ENCODE data around the gene ABHD12B.

The ABHD12B gene

DNA sequence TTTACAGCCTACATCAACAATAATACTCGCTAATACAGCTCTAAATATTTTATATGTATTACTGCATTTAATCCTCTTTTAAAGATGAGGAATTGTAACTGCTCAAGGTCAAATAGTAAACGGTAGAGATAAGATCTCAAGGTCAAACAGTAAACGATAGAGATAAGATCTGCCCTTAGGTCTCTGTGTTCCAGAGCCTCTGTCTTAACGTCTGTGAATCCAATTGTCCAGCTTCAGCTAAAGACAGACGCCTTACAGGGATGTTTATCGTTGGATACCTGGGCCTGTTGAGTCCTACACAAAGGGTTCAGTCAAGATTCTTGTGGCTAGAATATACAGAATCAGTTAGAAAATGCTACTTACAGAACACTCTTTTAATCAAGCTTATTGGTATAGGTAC is 52.4 kb downstream of the ABHD12B start:
- H3K27ac ChIP-seq = no peak overlapping the region
- TF ChIP-seq, protein P1, sequence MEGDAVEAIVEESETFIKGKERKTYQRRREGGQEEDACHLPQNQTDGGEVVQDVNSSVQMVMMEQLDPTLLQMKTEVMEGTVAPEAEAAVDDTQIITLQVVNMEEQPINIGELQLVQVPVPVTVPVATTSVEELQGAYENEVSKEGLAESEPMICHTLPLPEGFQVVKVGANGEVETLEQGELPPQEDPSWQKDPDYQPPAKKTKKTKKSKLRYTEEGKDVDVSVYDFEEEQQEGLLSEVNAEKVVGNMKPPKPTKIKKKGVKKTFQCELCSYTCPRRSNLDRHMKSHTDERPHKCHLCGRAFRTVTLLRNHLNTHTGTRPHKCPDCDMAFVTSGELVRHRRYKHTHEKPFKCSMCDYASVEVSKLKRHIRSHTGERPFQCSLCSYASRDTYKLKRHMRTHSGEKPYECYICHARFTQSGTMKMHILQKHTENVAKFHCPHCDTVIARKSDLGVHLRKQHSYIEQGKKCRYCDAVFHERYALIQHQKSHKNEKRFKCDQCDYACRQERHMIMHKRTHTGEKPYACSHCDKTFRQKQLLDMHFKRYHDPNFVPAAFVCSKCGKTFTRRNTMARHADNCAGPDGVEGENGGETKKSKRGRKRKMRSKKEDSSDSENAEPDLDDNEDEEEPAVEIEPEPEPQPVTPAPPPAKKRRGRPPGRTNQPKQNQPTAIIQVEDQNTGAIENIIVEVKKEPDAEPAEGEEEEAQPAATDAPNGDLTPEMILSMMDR (IDR thresholded peaks at IDR 0.05) = no peak

DNA sequence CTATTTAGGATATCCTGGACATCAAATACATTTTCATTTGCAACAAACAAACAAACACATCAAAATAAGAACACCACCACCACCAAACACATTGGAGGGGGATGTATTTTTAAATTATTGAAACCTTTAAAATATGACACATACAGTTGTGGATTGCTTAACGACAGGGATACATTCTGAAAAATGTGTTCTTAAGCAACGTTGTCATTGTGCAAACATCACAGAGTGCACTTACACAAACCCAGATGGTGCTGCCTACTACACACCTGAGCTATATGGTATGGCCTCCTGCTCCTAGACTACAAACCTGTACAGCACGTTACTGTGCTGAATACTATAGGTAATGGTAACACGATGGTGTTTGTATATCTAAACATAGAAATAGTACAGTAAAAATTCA is 53.0 kb downstream of the ABHD12B start:
- no peaks in the 10 kb centered on the region for H3K79me2 ChIP-seq
- no peak overlapping the region for H3K27ac ChIP-seq
- H3K4me1 ChIP-seq = peaks cover 3% of the 10 kb centered on the region
- no peaks in the 10 kb centered on the region for H3K27me3 ChIP-seq (ENCODE audit: control insufficient read depth, insufficient read depth, low read length)
- no peak overlapping the region for H3K4me2 ChIP-seq (ENCODE audit: low read length)
- H3K4me3 ChIP-seq (ENCODE audit: low read depth, low read length) = no peak overlapping the region
- no peaks in the 10 kb centered on the region for H3K9me3 ChIP-seq (ENCODE audit: control insufficient read depth, low read length)
- no peak overlapping the region for H3K9ac ChIP-seq
- TF ChIP-seq, protein P1 (IDR thresholded peaks at IDR 0.05) = no peak
- H3K36me3 ChIP-seq (ENCODE audit: control insufficient read depth, insufficient read depth, low read length) = no peaks in the 10 kb centered on the region
- no peak overlapping the region for H2AFZ ChIP-seq

More for the DNA sequence above, 52.4 kb downstream of the ABHD12B start:
- H3K27me3 ChIP-seq (ENCODE audit: control insufficient read depth, insufficient read depth, low read length) = no peaks in the 10 kb centered on the region
- H2AFZ ChIP-seq = no peak overlapping the region
- H3K79me2 ChIP-seq = no peaks in the 10 kb centered on the region
- no peaks in the 10 kb centered on the region for H3K36me3 ChIP-seq (ENCODE audit: control insufficient read depth, insufficient read depth, low read length)
- no peak overlapping the region for H3K4me2 ChIP-seq (ENCODE audit: low read length)
- no peak overlapping the region for H3K9ac ChIP-seq
- peaks cover 3% of the 10 kb centered on the region for H3K4me1 ChIP-seq
- H3K4me3 ChIP-seq (ENCODE audit: low read depth, low read length) = no peak overlapping the region
- H3K9me3 ChIP-seq (ENCODE audit: control insufficient read depth, low read length) = no peaks in the 10 kb centered on the region

DNA sequence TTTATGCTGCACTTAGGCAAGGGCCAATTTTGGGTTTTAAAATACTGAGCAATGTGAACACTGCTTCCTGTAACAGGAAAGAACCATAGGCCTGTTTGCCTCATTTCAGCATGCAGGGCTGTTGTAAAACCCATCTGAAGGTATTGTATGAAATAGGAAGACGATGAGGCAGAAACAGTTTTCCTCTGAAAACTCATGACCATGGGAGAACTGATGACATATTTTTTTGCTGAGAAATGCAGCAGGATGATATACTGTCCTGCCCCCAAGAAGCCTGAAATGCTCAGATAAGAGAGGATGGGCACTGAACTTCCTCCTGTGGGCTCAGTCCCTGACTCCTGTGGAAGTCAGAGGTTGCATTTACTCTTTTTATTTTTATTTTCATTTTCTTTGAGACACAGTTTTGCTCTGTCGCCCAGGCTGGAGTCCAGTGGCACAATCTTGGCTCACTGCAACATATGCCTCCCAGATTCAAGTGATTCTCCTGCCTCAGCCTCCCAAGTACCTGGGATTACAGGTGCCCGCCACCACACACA is 55.1 kb downstream of the ABHD12B start:
- H3K27ac ChIP-seq = no peak overlapping the region
- no peak overlapping the region for H3K4me2 ChIP-seq (ENCODE audit: low read length)
- no peaks in the 10 kb centered on the region for H3K27me3 ChIP-seq (ENCODE audit: control insufficient read depth, insufficient read depth, low read length)
- TF ChIP-seq, protein P1 (IDR thresholded peaks at IDR 0.05) = no peak
- no peaks in the 10 kb centered on the region for H3K36me3 ChIP-seq (ENCODE audit: control insufficient read depth, insufficient read depth, low read length)
- H2AFZ ChIP-seq = no peak overlapping the region
- H3K9me3 ChIP-seq (ENCODE audit: control insufficient read depth, low read length) = no peaks in the 10 kb centered on the region
- H3K79me2 ChIP-seq = no peaks in the 10 kb centered on the region
- H3K4me1 ChIP-seq = peaks cover 3% of the 10 kb centered on the region
- no peak overlapping the region for H3K9ac ChIP-seq
- no peak overlapping the region for H3K4me3 ChIP-seq (ENCODE audit: low read depth, low read length)

DNA sequence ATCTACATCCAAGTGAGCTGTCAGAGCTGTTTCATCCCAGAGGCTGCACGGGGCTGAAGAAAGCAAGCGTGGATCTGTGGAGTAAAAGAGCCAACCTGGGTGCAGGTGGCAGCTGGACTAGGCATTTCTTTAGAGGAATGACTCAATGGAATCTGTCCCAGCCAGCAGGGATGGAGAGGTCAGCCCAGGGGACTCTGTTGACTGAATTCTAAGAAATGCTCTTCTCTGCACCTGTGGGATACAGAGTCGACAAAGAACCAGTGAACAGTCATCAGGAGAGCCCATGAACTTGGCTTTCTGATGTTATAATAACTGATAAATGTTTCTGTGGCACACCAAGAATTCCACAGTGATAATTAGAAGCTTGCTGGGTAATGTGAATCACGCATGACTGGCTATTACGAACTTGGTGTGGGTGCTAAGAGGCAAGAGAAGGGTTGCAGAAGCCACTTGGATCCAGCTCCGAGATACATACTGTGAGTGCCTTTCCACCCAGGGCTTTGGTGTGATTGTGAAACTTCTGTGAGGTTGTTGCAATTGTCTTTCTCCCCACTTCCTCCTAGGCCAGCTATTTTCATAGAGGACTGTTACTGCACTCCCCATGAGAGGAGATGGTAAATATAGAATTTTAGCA is 56.3 kb downstream of the ABHD12B start:
- H3K9me3 ChIP-seq (ENCODE audit: control insufficient read depth, low read length) = no peaks in the 10 kb centered on the region
- H2AFZ ChIP-seq = no peak overlapping the region
- no peak overlapping the region for H3K27ac ChIP-seq
- H3K79me2 ChIP-seq = no peaks in the 10 kb centered on the region
- H3K4me3 ChIP-seq (ENCODE audit: low read depth, low read length) = no peak overlapping the region
- H3K27me3 ChIP-seq (ENCODE audit: control insufficient read depth, insufficient read depth, low read length) = no peaks in the 10 kb centered on the region
- H3K4me1 ChIP-seq = peaks cover 3% of the 10 kb centered on the region
- H3K36me3 ChIP-seq (ENCODE audit: control insufficient read depth, insufficient read depth, low read length) = no peaks in the 10 kb centered on the region
- H3K4me2 ChIP-seq (ENCODE audit: low read length) = no peak overlapping the region
- TF ChIP-seq, protein P1 (IDR thresholded peaks at IDR 0.05) = no peak
- H3K9ac ChIP-seq = no peak overlapping the region

DNA sequence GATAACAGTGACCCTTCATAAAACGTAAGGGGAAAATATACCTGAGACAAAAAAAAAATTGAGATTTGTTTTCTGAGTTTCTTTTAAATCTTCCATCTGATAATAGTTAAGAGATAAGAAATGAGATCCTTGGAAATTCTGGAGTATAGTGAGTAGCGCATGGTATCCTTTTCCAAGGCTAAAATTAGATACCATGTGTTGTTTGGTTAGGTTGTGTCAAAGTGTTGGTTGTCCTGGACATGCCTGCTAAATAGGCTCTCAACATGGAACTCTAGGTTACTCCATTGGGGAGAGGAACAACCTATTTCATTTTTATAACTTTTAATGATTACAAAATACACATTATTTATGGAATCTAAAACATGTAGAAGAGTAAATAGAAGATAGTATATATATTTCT is 57.7 kb downstream of the ABHD12B start:
- Histone ChIP-seq H3K79me2 (no peaks in the 10 kb centered on the region), H3K36me3 (ENCODE audit: control insufficient read depth, insufficient read depth, low read length) (no peaks in the 10 kb centered on the region), H3K27me3 (ENCODE audit: control insufficient read depth, insufficient read depth, low read length) (no peaks in the 10 kb centered on the region), H3K4me1 (peaks cover under 1% of the 10 kb centered on the region), H3K9me3 (ENCODE audit: control insufficient read depth, low read length) (no peaks in the 10 kb centered on the region), H3K4me2 (ENCODE audit: low read length) (no peak overlapping the region), H3K27ac (no peak overlapping the region), H2AFZ (no peak overlapping the region), H3K4me3 (ENCODE audit: low read depth, low read length) (no peak overlapping the region), H3K9ac (no peak overlapping the region)
- TF ChIP-seq, protein P1 (IDR thresholded peaks at IDR 0.05) = no peak
